ENCODE measurements around the gene DUSP2. TPM values are rescaled to one million over a fixed set of nuclear protein-coding genes. Genes with fewer than 3 reads are reported as not detected.

DUSP2 gene
- total RNA-seq, 1 experiment from 2014 or later: 13.4 TPM

DNA sequence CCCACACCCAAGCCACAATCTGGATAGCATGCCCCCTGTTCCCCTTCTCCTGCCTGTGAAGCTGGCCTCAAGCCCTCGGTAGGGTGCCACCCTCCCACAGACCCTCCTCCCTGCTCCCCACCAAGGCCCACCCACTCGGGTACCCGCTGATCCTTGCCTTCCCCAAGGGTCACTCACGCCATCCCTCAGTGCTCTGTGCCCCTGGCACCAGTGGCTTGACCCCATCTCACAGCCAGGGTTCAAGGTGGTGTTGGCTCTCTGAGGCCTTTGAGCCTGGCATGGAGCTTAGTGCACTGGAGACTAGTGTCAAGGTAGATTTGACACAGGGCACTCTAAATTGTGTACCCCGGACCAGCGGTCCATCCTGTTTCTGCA is 40.8 kb downstream of the DUSP2 start:
- Mint-ChIP-seq H3K27me3 (ENCODE audit: insufficient read depth, unreplicated experiment) (no peaks in the 10 kb centered on the region), H3K27ac (ENCODE audit: unreplicated experiment) (no peak overlapping the region), H3K4me1 (ENCODE audit: low read depth, unreplicated experiment) (no peaks in the 10 kb centered on the region), H3K4me3 (ENCODE audit: unreplicated experiment) (no peak overlapping the region), H3K9me3 (ENCODE audit: unreplicated experiment) (no peaks in the 10 kb centered on the region), H3K36me3 (ENCODE audit: insufficient read depth, unreplicated experiment) (no peaks in the 10 kb centered on the region)
- no TSS peak for BruUV-seq (replicated peaks)
- CTCF ChIA-PET: no interaction called here
- TF ChIP-seq, protein P1, sequence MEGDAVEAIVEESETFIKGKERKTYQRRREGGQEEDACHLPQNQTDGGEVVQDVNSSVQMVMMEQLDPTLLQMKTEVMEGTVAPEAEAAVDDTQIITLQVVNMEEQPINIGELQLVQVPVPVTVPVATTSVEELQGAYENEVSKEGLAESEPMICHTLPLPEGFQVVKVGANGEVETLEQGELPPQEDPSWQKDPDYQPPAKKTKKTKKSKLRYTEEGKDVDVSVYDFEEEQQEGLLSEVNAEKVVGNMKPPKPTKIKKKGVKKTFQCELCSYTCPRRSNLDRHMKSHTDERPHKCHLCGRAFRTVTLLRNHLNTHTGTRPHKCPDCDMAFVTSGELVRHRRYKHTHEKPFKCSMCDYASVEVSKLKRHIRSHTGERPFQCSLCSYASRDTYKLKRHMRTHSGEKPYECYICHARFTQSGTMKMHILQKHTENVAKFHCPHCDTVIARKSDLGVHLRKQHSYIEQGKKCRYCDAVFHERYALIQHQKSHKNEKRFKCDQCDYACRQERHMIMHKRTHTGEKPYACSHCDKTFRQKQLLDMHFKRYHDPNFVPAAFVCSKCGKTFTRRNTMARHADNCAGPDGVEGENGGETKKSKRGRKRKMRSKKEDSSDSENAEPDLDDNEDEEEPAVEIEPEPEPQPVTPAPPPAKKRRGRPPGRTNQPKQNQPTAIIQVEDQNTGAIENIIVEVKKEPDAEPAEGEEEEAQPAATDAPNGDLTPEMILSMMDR (IDR thresholded peaks at IDR 0.05; ENCODE audit: insufficient read depth in 1 of 2, low read depth in 1 of 2, low read length in 1 of 2, severe bottlenecking in 1 of 2, unreplicated experiment in 1 of 2): no peak
- Histone ChIP-seq H3K36me3 (ENCODE audit: control insufficient read depth, insufficient read depth, low read length) (no peaks in the 10 kb centered on the region), H3K27me3 (replicated peaks; ENCODE audit: control insufficient read depth, insufficient read depth, low read length) (no peaks in the 10 kb centered on the region), H3K4me1 (peaks cover 9% of the 10 kb centered on the region; the same call in 1 of the 2 replicates), H3K4me3 (ENCODE audit: low read depth, low read length) (no peak overlapping the region), H3K9me3 (peaks cover 7% of the 10 kb centered on the region; the same call in 1 of the 2 replicates)
- DNase-seq: peak in 1 of 2 experiments; percentile 23
- intact Hi-C loops (cut with micrococcal nuclease; ENCODE audit: unreplicated experiment): no loop called here
- POLR2A ChIA-PET: no interaction called here

DNA sequence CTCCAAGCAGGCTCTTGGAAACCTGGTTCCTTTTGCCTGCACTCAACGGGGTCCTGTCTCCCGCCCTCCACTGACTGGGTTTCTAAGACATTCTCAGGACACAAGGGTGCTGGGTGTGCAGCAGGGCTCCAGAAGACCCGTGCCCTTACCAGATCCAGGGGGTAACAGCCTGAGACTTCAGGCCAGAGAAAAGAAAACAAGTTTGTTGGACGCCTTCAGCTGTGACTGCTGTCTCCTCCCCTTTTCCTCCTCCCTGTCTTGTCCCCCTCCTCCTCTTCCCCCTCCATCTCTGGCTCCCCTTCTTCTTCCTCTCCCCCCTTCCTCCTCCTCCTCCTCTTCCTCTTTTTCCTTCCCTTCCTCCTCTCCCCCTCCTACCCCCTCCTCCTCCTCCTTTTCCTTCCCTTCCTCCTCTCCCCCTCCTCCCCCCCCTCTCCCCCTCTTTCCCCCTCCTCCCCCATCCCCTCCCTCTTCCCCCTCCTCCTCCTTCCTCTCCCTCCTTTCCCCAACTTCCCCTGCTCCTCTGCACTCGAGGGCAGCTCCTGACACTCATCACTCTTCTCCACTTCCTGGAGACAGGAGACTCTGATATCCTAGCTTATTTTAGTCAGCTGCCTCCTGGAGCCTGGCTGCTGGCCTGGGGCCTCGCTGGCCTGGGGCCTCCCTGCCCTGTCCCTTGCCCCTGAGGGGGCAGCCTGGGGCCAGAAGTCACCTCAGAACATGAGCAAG is 41.3 kb downstream of the DUSP2 start:
- Mint-ChIP-seq H3K4me3 (ENCODE audit: unreplicated experiment) (no peak overlapping the region), H3K4me1 (ENCODE audit: low read depth, unreplicated experiment) (no peaks in the 10 kb centered on the region), H3K27ac (ENCODE audit: unreplicated experiment) (no peak overlapping the region), H3K36me3 (ENCODE audit: insufficient read depth, unreplicated experiment) (no peaks in the 10 kb centered on the region), H3K27me3 (ENCODE audit: insufficient read depth, unreplicated experiment) (no peaks in the 10 kb centered on the region), H3K9me3 (ENCODE audit: unreplicated experiment) (no peaks in the 10 kb centered on the region)
- Histone ChIP-seq H3K36me3 (ENCODE audit: control insufficient read depth, insufficient read depth, low read length) (no peaks in the 10 kb centered on the region), H3K9me3 (peaks cover 7% of the 10 kb centered on the region; the same call in 1 of the 2 replicates), H3K27me3 (replicated peaks; ENCODE audit: control insufficient read depth, insufficient read depth, low read length) (no peaks in the 10 kb centered on the region), H3K4me3 (ENCODE audit: low read depth, low read length) (no peak overlapping the region), H3K4me1 (peaks cover 9% of the 10 kb centered on the region; the same call in 1 of the 2 replicates)
- POLR2A ChIA-PET: no interaction called here
- TF ChIP-seq, protein P1 (IDR thresholded peaks at IDR 0.05; ENCODE audit: insufficient read depth in 1 of 2, low read depth in 1 of 2, low read length in 1 of 2, severe bottlenecking in 1 of 2, unreplicated experiment in 1 of 2): no peak
- no TSS peak for BruUV-seq (replicated peaks)
- intact Hi-C loops (cut with micrococcal nuclease; ENCODE audit: unreplicated experiment): no loop called here
- peak in 1 of 2 experiments; percentile 13 for DNase-seq
- CTCF ChIA-PET: no interaction called here

DNA sequence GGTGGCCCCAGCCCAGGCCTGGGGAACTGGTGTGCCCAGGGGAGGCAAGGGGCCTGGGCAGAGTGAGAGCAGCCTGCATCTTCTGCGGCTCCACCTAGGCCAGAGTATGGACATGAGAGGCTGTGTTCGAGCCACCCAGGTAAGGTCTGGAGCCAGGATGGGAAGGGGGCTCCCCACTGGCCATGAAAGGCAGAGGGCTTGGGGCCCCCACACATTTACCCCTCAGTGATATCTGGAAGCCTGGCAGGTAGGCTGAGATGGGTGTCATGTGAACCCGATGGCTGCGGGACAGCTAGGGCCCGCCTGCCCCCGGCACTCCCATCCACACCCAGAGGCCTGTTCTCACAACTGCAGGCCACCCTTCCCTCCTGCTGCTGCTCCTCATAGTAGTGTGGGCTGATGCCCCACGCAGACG is 42.0 kb downstream of the DUSP2 start:
- Histone ChIP-seq H3K4me1 (peaks cover 1% of the 10 kb centered on the region; the same call in 1 of the 2 replicates), H3K9me3 (peaks cover 7% of the 10 kb centered on the region; the same call in 1 of the 2 replicates), H3K27me3 (replicated peaks; ENCODE audit: control insufficient read depth, insufficient read depth, low read length) (no peaks in the 10 kb centered on the region), H3K4me3 (ENCODE audit: low read depth, low read length) (no peak overlapping the region), H3K36me3 (ENCODE audit: control insufficient read depth, insufficient read depth, low read length) (no peaks in the 10 kb centered on the region)
- TF ChIP-seq, protein P1 (IDR thresholded peaks at IDR 0.05; ENCODE audit: insufficient read depth in 1 of 2, low read depth in 1 of 2, low read length in 1 of 2, severe bottlenecking in 1 of 2, unreplicated experiment in 1 of 2): no peak
- H3K4me1 Mint-ChIP-seq (ENCODE audit: low read depth, unreplicated experiment): no peaks in the 10 kb centered on the region
- no peak overlapping the region for H3K27ac Mint-ChIP-seq (ENCODE audit: unreplicated experiment)
- DNase-seq: peak in 1 of 2 experiments; percentile 27
- no peak overlapping the region for H3K4me3 Mint-ChIP-seq (ENCODE audit: unreplicated experiment)
- intact Hi-C loops (cut with micrococcal nuclease; ENCODE audit: unreplicated experiment): no loop called here
- ChIA-PET POLR2A (no interaction called here), CTCF (interaction anchor here (1.2 to 1.4 kb wide), 2 partner anchors 14 to 110 kb away, joined by 3 to 4 read pairs; no protein-coding TSS in a partner anchor)
- H3K9me3 Mint-ChIP-seq (ENCODE audit: unreplicated experiment): no peaks in the 10 kb centered on the region
- no peaks in the 10 kb centered on the region for H3K27me3 Mint-ChIP-seq (ENCODE audit: insufficient read depth, unreplicated experiment)
- H3K36me3 Mint-ChIP-seq (ENCODE audit: insufficient read depth, unreplicated experiment): no peaks in the 10 kb centered on the region
- BruUV-seq (replicated peaks): no TSS peak

Measured in Caco-2 (cell line).